AG10803 (cell line): Measurements from ENCODE around the gene STX18.
"Not testable (repeated sequence)": the region's sequence is repeated elsewhere in the genome, so short reads cannot be mapped to it uniquely, and the experiment has no call there.

Experiments
- DNase-seq: peaks from one replicate; pipeline ENCODE4 v3.0.0; 2010; ENCODE audit warnings: low read depth
- H3K4me3 ChIP-seq: 2 replicates; pipeline ENCODE4 v1.5.1; 2011; ENCODE audit warnings: mild to moderate bottlenecking, low read length, control low read depth
- CTCF ChIP-seq: conservative IDR thresholded peaks from 2 replicates; pipeline ENCODE4 v1.5.1; 2011; ENCODE audit warnings: mild to moderate bottlenecking, low read length, control low read depth, inconsistent platforms

Gene STX18

DNA sequence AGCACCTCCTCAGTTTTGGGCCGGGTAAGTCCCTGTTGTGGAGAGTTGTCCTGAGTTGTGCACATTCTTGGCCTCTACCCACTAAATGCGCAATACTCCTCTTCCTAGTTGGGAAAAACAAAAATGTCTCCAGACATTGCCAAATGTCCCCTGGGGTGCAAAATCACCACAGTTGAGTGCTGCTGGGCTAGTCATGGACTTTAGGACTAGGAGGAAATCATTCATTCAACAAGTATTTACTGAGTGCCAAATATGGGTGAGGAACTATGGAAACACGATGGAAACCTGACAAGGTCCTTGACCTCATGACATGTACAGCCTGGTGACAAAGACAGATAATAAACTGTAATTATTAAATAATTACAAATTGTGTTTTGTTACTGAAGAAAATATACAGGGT lies 71.6 kb downstream of the STX18 start:
- peak; percentile 56 for DNase-seq
- H3K4me3 ChIP-seq = no peak overlapping the region
- TF ChIP-seq CTCF = no peak

GRCh38 chr4:4465238-4465637 lies 76.6 kb downstream of the STX18 start:
- H3K4me3 ChIP-seq, DNase-seq: not testable (repeated sequence)

DNA sequence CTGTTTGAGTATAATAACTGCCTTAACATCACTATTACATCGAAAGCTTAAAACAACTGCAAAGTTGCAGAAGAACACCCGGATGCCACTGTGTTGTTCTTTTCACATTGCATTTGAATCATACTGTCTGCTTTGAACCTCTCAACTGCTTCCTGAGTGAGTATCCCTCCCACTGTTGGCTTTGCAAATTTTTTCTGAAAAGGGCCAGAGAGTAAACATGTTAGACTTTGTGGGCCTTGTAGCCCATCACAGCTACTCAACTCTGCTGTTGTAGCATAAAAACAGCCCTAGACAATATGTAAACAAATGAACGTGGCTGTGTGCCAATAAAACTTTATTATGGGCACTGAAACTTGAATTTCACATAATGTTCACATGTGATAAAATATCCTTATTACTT lies 78.9 kb downstream of the STX18 start:
- TF ChIP-seq CTCF = no peak

DNA sequence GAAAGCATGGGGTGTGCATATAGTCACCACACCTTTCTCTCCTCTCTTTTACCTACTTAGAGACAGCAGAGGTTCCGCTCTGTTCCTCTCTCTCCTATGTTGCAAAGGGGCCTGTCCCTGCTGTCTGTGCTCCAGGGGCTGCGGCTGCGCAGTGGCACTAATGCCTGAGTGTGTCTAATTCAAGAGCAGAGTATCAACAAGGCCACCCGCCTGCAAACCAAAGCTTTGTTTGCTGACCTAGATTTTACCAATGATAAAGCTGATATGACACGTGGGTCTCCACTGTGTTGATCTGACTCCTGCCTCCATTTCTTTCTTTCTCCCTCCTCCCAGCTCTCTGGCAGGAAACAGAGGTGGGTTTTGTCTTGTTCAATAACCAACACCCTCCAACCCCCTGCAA lies 80.0 kb downstream of the STX18 start:
- H3K4me3 ChIP-seq = no peak overlapping the region
- DNase-seq = no peak
- TF ChIP-seq CTCF = no peak

More for the DNA sequence above, 78.9 kb downstream of the STX18 start:
- DNase-seq = no peak
- H3K4me3 ChIP-seq = no peak overlapping the region

DNA sequence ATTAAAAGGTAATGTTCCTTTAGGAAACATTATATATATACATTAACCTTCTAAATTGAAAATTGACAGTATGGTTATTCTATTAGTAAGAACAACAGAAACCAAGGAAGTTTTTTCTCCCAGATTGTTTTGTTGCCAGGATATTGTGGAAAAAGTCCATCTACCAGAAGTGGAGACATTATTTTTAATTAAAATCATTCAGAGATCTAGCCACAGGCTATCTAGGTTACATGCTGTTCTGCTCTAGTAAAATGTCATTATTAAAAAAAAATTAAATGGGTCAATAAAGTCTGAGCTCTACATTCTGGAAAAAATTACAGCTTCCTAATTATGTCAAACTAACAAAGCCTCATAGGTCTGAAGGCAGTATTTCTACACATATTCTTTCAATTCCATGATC lies 80.7 kb downstream of the STX18 start:
- DNase-seq = no peak
- H3K4me3 ChIP-seq = no peak overlapping the region
- TF ChIP-seq CTCF = no peak

DNA sequence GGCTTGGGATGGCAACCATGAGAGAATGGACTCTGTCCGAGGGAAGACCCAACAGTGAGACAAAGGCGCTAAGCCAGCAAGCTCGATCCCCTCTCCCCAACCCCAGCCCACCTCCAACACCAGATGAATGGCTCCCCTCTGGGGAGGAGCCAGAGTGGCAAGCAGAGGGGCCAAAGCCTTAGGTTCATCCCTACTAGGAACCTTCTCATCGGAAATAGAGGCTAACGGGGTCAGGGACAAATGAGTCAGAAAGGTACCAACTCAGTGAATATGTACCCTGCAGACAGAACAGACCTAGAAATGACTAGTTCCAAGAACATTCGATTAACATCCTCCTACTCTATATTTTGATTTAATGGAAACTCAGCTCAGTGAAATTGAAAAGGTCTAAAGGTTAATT lies 81.1 kb downstream of the STX18 start:
- no peak overlapping the region for H3K4me3 ChIP-seq
- no peak for TF ChIP-seq CTCF
- DNase-seq = no peak

- TF ChIP-seq CTCF = no peak
- DNase-seq = no peak
- no peak overlapping the region for H3K4me3 ChIP-seq
These were observed 82.7 kb downstream of the STX18 start for GRCh38 chr4:4459181-4459580.

GRCh38 chr4:4457803-4458553 lies 83.9 kb downstream of the STX18 start:
- DNase-seq = peak; percentile 56
- no peak overlapping the region for H3K4me3 ChIP-seq
- TF ChIP-seq CTCF = no peak
